HG03378 (cell line): ENCODE results near the gene ZSWIM4.
A peak's percentile ranks its signal among the peaks of the same experiment; 100 is the strongest.
"Not testable (repeated sequence)": the region's sequence is repeated elsewhere in the genome, so short reads cannot be mapped to it uniquely, and the experiment has no call there.

Experiments used
- ATAC-seq: cut with Tn5 transposase; IDR thresholded peaks from one replicate; pipeline ENCODE4 v1.9.1; 2021; ENCODE audit warnings: mild to moderate bottlenecking, moderate library complexity; ENCODE audit not compliant: unreplicated experiment

The ZSWIM4 gene

GRCh38 chr19:13794757-13795589, at the start of gene ZSWIM4:
Gene ZSWIM4, plus strand, starts transcription at chr19:13795443. Its CDS starts 206 bp downstream, at chr19:13795649.
- ATAC-seq, result peak; percentile 93

- ATAC-seq, result no peak
Observed at GRCh38 chr19:13747098-13747453, 48.2 kb upstream of the ZSWIM4 start.

- no peak for ATAC-seq
Observed at GRCh38 chr19:13748169-13748828, 46.9 kb upstream of the ZSWIM4 start.

- ATAC-seq, result no peak
Observed at GRCh38 chr19:13751436-13751835, 43.8 kb upstream of the ZSWIM4 start.

- ATAC-seq, result not testable (repeated sequence)
Observed at GRCh38 chr19:13753622-13754021, 41.6 kb upstream of the ZSWIM4 start.

GRCh38 chr19:13756210-13756609, 39.0 kb upstream of the ZSWIM4 start:
- ATAC-seq, result no peak

- no peak for ATAC-seq
Observed at GRCh38 chr19:13757805-13758772, 37.2 kb upstream of the ZSWIM4 start.

GRCh38 chr19:13758795-13759194, 36.4 kb upstream of the ZSWIM4 start:
- ATAC-seq, result no peak

- ATAC-seq, result no peak
Observed at GRCh38 chr19:13761423-13761822, 33.8 kb upstream of the ZSWIM4 start.

GRCh38 chr19:13762635-13763235, 32.5 kb upstream of the ZSWIM4 start:
- no peak for ATAC-seq

GRCh38 chr19:13763265-13763664, 32.0 kb upstream of the ZSWIM4 start:
- no peak for ATAC-seq

GRCh38 chr19:13764101-13764807, 31.0 kb upstream of the ZSWIM4 start, which contains the start of gene MRI1:
Gene MRI1, plus strand, starts transcription at chr19:13764522. Its CDS starts 67 bp downstream, at chr19:13764589.
- ATAC-seq, result no peak

GRCh38 chr19:13764821-13765394, 30.3 kb upstream of the ZSWIM4 start:
- no peak for ATAC-seq

GRCh38 chr19:13765395-13766094, 29.7 kb upstream of the ZSWIM4 start:
- no peak for ATAC-seq

- ATAC-seq, result no peak
Observed at GRCh38 chr19:13766095-13766481, 29.2 kb upstream of the ZSWIM4 start.

GRCh38 chr19:13768510-13768909, 26.7 kb upstream of the ZSWIM4 start:
- no peak for ATAC-seq

GRCh38 chr19:13770013-13770635, 25.1 kb upstream of the ZSWIM4 start:
- ATAC-seq, result no peak
